Measurements from ENCODE around the gene TMEM45B.

- TF ChIP-seq EP300 (IDR thresholded peaks at IDR 0.05; ENCODE audit: borderline replicate concordance) (no peak), NFIC (IDR thresholded peaks at IDR 0.05) (no peak), RAD21 (IDR thresholded peaks at IDR 0.05; ENCODE audit: low read depth) (no peak), USF1 (IDR thresholded peaks at IDR 0.05) (no peak), MAX (IDR thresholded peaks at IDR 0.05) (no peak), TAF1 (IDR thresholded peaks at IDR 0.05; ENCODE audit: low read depth) (no peak), REST (IDR thresholded peaks at IDR 0.05; ENCODE audit: low read depth) (no peak), YY1 (IDR thresholded peaks at IDR 0.05; ENCODE audit: low read depth) (no peak), TCF12 (IDR thresholded peaks at IDR 0.05; ENCODE audit: low read depth) (no peak), CREB1 (IDR thresholded peaks at IDR 0.05; ENCODE audit: low read depth) (no peak)
These were observed 20.6 kb upstream of the TMEM45B start for GRCh38 chr11:129795089-129795488.

All from Ishikawa (cell line).